HCT116 (cell line): ENCODE data around the gene SERPINA3.

ENCODE experiments used
- CTCF ChIP-seq, 3 experiments: fragments of 200-600 bp in 1 of 3; sonication (generic) in 1 of 3; IDR thresholded peaks in 2 of 3; conservative IDR thresholded peaks in 1 of 3; 2 replicates each; pipeline ENCODE4 v1.5.1; 2012 to 2017; ENCODE audit warnings: low read depth in 2 of 3, low read length in 2 of 3, antibody characterized with exemption in 1 of 3, borderline replicate concordance in 1 of 3, control low read depth in 1 of 3, mild to moderate bottlenecking in 1 of 3, mixed read lengths in 1 of 3, mixed run types in 1 of 3, moderate library complexity in 1 of 3; ENCODE audit not compliant: insufficient read depth in 1 of 3
- EGR1 ChIP-seq: IDR thresholded peaks from 2 replicates; pipeline ENCODE4 v1.6.1; 2012; ENCODE audit warnings: low read depth
- EZH2 ChIP-seq: fragments of 200-600 bp; sonication (generic); IDR thresholded peaks from 2 replicates; pipeline ENCODE4 v1.6.1; 2017; ENCODE audit warnings: antibody characterized with exemption, mixed run types
- EZH2phosphoT487 ChIP-seq: fragments of 200-600 bp; IDR thresholded peaks from 2 replicates; pipeline ENCODE4 v1.6.1; 2018; ENCODE audit warnings: antibody characterized with exemption, borderline replicate concordance
- JUND ChIP-seq: IDR thresholded peaks from 2 replicates; pipeline ENCODE4 v1.6.1; 2012
- MAX ChIP-seq: IDR thresholded peaks from 2 replicates; pipeline ENCODE4 v1.6.1; 2012
- POLR2A ChIP-seq: IDR thresholded peaks from 2 replicates; pipeline ENCODE4 v1.7.0; 2011; ENCODE audit warnings: borderline replicate concordance; ENCODE audit not compliant: insufficient read depth, insufficient read length; ENCODE audit errors: extremely low read depth
- POLR2AphosphoS5 ChIP-seq: IDR thresholded peaks from 2 replicates; pipeline ENCODE4 v1.6.1; 2011; ENCODE audit warnings: mild to moderate bottlenecking, low read depth, low read length, moderate library complexity
- RAD21 ChIP-seq: IDR thresholded peaks from 2 replicates; pipeline ENCODE4 v1.6.1; 2012; ENCODE audit warnings: low read depth, mild to moderate bottlenecking
- ZFX ChIP-seq: fragments of 450-650 bp; IDR thresholded peaks from 2 replicates; pipeline ENCODE4 v1.6.1; 2017
- TF ChIP-seq, protein P1 (sequence below): IDR thresholded peaks from 2 replicates; pipeline ENCODE4 v1.6.1; 2012; ENCODE audit warnings: low read depth

DNA sequence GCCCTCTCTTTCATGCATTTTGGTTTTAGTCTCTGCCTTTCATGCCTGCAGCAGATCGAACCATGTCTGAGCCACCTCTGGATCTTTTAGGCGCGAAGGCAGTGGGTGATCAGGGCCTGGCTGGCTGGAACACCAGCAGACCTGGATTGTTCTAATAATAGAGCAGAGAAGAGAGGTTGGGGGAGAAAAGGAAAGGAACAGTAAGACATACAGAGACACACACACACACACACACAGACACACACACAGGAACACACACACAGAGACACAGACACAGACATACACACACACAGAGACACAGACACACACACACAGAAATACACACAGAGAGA, 38.2 kb downstream of the SERPINA3 start:
- no peak for TF ChIP-seq CTCF (IDR thresholded peaks at IDR 0.05 in 2 of 3, conservative IDR thresholded peaks at IDR 0.05 in 1 of 3; ENCODE audit: borderline replicate concordance in 1 of 3, insufficient read depth in 1 of 3, low read depth in 2 of 3, low read length in 2 of 3)
- TF ChIP-seq MAX: no peak
- TF ChIP-seq ZFX: no peak
- TF ChIP-seq EZH2: no peak
- no peak for TF ChIP-seq POLR2AphosphoS5
- no peak for TF ChIP-seq JUND
- TF ChIP-seq RAD21: no peak
- TF ChIP-seq, protein P1, sequence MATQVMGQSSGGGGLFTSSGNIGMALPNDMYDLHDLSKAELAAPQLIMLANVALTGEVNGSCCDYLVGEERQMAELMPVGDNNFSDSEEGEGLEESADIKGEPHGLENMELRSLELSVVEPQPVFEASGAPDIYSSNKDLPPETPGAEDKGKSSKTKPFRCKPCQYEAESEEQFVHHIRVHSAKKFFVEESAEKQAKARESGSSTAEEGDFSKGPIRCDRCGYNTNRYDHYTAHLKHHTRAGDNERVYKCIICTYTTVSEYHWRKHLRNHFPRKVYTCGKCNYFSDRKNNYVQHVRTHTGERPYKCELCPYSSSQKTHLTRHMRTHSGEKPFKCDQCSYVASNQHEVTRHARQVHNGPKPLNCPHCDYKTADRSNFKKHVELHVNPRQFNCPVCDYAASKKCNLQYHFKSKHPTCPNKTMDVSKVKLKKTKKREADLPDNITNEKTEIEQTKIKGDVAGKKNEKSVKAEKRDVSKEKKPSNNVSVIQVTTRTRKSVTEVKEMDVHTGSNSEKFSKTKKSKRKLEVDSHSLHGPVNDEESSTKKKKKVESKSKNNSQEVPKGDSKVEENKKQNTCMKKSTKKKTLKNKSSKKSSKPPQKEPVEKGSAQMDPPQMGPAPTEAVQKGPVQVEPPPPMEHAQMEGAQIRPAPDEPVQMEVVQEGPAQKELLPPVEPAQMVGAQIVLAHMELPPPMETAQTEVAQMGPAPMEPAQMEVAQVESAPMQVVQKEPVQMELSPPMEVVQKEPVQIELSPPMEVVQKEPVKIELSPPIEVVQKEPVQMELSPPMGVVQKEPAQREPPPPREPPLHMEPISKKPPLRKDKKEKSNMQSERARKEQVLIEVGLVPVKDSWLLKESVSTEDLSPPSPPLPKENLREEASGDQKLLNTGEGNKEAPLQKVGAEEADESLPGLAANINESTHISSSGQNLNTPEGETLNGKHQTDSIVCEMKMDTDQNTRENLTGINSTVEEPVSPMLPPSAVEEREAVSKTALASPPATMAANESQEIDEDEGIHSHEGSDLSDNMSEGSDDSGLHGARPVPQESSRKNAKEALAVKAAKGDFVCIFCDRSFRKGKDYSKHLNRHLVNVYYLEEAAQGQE: no peak
- no peak for TF ChIP-seq POLR2A
- no peak for TF ChIP-seq EZH2phosphoT487
- no peak for TF ChIP-seq EGR1
